DMS79 (cell line): ENCODE measurements around the gene CHAF1A.

ENCODE experiments used
- DNase-seq: peaks from one replicate; lab custom pipeline; 2025; lab: John Stamatoyannopoulos, UW

Gene CHAF1A

DNA sequence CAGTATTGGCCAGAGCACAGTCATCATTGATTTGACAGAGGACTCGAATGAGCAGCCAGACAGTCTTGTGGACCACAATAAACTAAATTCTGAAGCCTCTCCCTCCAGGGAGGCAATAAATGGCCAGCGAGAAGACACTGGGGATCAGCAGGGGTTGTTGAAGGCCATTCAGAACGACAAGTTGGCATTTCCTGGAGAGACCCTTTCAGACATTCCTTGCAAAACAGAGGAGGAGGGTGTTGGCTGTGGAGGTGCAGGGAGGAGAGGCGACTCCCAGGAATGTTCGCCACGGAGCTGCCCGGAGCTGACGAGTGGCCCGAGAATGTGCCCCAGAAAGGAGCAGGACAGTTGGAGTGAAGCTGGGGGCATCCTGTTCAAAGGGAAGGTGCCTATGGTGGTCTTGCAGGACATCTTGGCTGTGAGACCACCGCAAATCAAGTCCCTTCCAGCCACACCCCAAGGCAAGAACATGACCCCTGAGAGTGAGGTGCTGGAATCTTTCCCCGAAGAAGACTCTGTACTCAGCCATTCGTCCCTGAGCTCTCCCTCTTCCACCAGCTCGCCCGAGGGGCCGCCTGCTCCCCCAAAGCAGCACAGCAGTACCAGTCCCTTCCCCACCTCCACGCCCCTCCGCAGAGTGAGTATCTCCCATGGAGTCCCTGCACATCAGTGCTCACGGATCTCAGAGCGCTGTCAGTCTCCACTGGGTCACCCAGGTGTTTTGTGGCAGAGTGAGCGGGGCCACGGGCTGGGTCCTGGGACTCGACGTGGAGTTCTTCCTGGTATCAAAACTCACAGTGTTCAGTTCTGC, 6.9 kb downstream of the CHAF1A start:
- DNase-seq = no peak

DNA sequence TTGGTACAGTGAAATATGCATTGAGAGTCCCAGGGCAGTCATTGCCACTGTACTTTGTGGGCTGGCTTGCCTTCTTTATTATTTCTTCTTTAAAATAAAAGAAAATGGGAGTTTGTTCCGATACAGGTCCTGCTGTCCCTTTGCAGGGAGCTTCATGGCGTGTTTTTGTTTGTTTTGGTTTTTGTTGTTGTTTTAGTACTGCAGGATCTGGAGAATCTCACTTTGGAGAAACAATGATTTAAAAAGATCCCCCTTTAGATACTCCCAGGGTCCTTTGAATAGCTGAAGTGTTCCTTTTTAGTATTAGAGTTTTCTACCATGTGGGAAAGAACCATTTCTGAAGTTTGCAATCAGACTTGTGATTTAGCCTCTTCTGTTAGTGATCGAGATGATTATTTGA, 11.1 kb downstream of the CHAF1A start:
- no peak for DNase-seq

DNA sequence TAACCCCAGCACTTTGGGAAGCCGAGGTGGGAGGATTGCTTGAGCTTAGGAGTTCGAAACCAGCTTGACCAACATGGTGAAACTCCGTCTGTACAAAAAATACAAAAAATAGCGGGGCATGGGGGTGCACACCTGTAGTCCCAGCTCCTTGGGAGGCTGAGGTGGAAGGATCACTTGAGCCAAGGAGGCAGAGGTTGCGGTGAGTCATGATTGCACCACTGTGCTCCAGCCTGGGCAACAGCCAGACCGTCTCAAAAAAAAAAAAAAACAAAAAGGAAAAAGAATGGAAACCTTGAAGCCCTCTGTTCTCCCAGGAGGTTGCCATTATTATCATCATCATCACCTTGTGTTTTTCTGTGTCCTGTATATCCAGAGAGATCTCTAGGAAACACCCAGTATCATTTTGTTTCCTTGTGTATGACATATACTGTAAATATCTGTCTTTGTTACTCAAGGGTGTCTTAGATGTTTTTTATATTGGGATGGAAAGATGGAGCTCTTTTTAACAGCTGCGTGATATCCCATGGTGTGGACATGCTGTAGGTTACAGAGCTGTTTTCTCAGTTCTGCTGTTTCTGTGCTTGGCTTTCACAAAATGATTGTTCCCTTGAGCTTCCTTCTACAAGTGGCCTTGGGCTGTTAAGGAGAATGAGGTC, 11.8 kb downstream of the CHAF1A start:
- DNase-seq = no peak

DNA sequence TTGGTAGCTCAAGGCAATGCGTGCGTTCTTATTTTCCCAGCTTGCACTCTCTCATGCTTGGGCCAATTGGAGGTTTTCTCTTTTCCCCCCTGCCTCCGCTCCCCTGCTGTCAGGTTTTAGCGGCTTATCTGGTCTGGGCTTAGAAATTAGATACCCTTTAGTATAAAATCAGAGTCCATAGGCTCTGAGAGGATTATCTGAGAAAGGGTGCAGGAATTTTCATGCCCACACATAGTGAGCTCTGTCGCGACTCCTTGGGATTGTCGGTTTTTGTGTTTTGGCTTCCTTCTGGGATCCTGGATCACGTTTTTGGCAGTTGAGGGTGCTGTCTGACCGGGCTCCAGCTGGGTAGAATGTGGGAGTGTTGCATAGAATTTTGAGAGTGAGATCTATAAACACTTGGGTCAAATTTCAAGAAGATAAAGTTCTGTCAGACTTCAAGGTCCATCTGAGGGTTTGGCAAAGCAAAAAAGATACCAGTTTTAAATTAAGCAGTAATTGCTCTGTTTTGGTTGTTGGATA, 12.4 kb downstream of the CHAF1A start:
- DNase-seq = no peak

DNA sequence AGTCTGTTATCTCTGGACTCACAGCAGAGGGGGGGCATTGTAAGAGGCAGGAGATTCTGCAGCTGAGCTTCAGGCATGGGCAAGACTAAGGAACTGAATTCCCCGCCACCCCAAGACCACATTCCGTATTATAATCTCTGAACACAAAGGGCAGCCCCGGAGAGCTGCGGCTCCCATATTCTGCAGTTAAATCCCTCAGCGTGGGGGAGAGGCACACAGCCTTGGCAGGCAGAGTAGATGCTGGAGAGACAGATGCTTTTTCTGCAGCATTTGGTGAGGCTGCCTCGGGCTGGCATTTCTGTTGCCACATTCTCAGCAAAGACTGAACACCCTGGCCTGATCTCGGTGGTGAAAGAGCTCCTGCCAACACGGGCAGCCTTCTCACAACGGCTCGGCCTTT, 12.9 kb downstream of the CHAF1A start:
- no peak for DNase-seq

DNA sequence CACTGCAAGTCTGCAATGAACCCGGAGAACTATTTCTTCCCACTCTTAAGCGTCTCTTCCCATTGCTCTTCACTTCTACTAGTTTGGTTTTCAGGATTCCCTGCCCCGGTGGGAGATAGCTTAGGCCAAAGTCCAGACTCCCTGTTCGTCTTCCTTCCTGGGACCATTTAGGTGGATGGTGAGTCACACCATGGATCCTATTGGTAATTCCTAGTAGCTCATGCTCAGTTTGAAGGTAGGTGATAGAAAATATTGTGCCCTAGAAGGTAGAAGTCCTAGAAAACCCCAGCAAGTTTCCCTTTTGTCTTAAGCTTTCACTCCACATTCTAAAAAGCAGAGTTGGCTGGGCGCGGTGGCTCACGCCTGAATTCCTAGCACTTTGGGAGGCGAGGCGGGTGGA, 13.8 kb downstream of the CHAF1A start:
- no peak for DNase-seq

DNA sequence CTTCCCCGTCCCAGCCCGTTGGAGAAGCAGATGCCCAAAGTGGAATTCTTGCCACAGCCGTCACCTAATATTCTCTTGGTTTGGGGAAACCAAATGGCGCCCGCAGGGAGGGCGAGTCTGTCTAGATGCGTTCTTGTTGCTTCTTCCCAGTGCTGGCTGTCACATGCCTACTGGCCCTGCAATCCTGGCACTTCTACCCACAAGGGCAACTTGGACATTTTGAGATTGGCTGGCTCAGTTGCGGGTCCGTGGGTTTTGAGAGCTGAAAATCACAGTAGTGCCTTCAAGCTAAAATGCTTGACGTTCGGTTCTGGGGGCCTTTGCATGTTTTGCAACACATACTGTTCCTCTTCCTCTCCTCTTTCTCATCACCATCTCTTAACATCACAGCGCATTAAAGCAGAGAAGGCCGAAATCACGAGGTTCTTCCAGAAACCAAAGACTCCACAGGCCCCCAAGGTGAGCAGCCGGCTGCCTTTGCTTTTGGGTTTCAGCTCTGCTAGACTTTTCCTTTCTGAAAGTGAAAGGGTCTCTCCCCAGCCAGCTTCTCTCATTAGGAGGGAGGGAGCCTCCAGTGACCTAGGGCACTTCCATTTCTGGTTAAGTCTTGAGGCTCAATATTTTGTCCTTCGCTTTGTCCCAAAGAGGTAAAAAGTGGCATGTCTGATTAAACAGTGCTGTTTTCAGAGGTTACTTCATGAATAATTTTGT, 21.1 kb downstream of the CHAF1A start:
- no peak for DNase-seq

DNA sequence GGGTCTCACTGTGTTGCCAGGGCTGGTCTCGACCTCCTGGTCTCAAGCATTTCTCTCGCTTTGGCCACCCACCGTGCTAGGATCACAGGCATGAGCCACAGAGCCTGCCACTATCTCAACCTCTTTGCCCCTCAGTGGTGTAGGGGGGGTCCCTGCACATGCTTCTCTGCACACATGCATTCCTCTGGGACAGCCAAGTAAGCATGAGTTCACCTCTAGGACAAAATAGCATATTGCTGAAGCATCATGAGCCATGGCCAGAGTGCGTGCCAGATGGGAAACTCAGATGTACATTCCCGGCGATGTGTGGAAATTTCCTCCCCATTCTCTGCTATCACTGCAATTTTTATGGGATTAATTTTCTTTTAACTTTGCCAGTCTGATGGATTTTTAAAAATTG, 23.1 kb downstream of the CHAF1A start:
- DNase-seq = no peak

DNA sequence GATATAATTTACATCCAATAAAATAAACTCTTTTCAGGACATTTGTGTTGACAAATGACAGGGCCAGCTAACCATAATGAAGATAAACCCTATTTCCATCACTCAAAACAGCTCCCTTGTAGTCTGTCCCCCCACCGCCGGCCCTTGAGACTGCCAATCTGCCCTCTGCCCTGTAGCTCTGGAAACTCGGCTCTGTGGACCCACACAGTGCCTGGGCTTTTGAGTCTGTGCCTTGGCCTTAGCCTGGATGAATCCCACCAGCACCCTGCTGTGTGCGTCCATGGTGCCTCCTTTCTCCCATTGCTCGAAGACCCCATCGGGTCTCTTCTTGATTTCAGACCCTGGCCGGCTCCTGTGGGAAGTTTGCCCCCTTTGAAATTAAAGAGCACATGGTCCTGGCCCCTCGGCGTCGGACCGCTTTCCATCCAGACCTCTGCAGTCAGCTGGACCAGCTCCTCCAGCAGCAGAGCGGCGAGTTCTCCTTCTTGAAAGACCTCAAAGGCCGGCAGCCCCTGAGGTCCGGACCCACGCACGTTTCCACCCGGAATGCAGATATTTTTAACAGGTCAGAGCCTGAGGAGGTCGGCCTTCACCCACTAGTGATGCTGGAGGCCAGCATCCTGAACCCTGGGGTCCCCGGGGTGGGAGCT, 26.0 kb downstream of the CHAF1A start:
- DNase-seq = no peak

DNA sequence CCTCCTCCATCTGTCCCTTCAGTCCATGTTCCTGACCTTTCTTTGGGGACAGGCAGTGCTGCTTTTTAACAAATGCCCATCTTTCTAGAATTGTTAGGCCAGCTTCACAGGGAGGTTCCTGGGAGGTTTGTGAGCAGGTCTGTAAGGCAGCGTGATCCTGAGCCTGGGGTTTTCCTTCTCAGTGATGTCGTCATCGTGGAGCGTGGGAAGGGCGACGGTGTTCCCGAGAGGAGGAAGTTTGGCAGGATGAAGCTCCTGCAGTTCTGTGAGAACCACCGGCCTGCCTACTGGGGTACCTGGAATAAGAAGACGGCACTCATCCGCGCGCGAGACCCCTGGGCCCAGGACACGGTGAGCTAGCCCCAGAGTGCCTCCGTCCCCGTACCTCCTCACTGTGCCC, 26.8 kb downstream of the CHAF1A start:
- no peak for DNase-seq

DNA sequence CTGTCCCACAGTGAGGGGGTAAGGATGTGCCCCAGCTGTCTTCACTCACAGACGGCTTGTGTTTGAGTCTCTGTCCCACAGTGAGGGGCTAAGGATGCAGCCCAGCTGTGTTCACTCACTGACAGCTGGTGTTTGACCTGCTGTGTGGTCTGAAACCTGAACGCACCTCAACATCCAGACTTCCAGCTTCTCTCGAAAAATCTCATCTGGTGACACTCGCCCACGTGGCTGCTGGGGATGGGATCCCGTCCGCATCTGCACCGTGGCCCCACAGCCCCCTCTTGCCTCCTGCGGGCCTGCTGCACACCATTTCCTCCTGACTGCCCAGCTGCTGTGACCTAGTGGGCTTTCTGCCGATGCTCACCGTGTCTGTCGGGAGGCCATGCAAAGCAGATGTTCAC, 27.3 kb downstream of the CHAF1A start:
- no peak for DNase-seq

DNA sequence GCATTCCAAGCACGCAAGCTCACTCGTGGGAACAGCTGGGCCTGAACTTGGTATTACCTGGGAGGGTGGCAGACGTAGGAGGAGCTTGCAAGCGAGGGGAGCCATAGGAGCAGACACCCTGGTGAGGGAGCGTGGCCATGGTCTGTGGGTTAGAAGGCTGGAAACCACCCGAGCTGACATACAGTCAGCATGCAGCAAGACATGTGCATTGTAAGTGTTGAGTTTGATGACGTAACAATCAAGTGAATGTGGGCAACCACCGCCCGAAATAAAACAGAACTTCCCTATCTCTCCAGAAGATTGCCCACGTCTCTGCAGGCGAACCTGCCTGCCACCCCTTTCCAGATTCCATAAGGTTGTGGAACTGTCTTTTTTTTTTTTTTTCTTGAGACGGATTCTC, 28.3 kb downstream of the CHAF1A start:
- no peak for DNase-seq

DNA sequence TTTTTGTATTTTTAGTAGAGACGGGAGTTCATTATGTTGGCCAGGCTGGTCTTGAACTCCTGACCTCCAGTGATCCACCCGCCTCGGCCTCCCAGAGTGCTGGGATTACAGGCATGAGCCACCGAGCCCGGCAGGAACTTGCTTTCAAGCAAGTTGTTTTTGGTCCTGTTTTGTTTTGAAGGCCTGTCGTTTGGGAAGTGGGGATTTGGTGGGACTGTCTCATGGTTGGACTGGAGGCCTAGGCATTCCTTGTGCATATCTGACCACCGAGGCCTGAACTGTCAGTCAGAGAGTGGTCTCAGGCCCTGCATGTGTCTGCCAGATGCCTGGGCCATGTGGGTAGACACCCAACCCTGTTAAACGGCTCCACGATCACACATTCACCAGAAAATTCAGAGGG, 28.9 kb downstream of the CHAF1A start:
- DNase-seq = no peak

DNA sequence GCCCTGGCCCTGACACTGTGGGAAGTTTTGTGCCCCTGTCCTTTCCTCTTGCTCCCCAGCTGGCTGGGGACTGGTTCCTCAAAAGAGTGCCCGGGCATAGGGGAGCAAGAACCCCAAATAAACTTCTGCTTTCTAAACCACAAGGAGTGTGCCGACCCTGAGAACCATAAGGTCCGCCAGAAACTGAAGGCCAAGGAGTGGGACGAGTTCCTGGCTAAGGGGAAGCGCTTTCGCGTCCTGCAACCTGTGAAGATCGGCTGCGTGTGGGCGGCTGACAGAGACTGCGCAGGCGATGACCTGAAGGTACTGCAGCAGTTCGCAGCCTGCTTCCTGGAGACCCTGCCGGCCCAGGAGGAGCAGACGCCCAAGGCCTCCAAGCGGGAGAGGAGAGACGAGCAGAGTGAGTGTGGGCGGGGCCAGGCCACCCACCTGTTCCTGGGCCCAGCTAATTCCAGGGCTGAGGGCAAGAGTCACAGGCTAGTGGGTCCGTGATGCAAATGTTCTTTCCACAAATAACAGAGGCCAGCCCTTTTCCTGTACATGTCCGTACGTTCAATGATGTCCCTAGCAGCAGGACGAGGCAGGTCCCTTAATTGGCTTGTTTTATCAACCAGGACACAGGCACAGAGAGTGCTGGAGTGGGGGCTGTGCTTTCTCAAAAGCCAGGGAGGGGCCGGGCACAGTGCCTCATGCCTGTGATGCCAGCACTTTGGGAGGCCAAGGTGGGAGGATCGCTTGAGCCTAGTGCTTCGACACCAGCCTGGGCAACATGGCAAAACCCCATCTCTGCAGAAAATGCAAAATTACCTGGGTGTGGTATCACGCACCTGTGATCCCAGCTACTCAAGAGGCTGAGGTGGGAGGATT, 29.6 kb downstream of the CHAF1A start:
- DNase-seq = no peak

DNA sequence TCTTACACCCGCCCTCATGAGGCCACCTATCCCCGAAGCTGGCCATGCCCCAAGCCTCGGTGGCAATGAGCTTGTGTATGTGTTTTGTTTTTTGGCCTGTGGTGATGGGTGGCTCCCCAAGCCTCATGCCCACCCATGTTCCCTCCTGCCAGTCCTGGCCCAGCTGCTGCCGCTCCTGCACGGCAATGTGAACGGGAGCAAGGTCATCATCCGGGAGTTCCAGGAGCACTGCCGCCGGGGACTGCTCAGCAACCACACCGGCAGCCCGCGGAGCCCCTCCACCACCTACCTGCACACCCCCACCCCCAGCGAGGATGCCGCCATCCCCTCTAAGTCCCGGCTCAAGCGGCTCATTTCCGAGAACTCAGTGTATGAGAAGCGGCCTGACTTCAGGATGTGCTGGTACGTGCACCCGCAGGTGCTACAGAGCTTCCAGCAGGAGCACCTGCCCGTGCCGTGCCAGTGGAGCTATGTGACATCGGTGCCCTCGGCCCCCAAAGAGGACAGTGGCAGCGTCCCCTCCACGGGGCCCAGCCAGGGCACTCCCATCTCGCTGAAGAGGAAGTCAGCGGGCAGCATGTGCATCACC, 30.6 kb downstream of the CHAF1A start:
- no peak for DNase-seq

DNA sequence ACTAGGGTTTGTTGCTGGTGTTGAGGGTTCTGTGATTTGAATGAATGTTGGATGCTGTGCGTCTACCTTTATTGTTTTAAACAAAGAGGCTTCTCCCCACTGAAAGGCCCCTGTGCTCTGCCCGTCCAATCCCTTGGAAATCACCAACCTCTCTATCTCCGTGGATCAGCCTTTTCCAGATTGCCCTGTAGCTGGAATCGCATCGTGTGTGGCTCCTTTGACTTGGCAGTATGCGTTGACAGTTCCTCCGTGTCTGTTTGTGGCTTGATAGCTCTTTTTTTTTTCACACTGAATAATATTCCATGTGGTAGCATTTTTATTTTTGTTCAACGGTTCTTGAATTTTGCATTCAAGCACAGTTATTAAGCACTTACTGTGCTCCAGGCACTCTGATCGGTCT, 32.0 kb downstream of the CHAF1A start:
- no peak for DNase-seq

DNA sequence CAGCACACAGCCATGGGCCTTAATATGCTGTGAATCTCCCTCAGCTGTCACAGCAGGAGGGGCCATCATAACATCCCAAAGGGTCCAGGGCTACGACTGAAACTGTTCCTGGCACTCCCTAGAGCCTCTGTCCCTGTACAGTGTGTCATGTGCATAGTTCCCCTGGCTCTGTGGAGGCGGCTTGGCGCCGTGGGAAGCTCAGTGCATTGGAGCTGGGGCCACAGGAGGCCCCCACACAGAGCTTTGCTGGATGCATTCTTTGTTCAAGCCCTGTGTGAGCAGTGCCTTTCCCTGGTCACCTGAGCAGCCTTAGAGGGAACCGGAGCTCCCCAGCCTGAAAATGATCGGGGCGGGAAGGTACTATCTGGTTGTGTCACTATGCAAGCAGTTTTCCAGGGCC, 33.8 kb downstream of the CHAF1A start:
- no peak for DNase-seq

DNA sequence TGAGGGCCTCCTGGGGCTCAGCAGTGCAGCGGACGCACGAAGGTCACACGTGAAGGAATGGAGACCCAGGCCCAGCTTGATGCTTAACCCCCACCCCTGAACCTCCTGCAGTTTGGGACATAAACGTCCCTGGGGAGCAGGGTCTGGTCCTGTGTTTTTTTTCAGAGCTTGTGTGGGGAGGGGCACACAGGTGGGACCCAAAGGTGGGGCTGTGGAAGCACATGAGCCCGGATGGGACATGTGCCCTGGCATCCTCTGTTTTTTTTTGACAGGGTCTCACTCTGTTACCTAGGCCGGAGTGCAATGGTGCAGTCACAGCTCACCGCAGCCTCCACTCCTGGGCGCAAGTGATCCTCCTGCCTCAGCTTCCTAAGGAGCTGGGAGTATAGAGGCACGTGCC, 34.7 kb downstream of the CHAF1A start:
- no peak for DNase-seq

DNA sequence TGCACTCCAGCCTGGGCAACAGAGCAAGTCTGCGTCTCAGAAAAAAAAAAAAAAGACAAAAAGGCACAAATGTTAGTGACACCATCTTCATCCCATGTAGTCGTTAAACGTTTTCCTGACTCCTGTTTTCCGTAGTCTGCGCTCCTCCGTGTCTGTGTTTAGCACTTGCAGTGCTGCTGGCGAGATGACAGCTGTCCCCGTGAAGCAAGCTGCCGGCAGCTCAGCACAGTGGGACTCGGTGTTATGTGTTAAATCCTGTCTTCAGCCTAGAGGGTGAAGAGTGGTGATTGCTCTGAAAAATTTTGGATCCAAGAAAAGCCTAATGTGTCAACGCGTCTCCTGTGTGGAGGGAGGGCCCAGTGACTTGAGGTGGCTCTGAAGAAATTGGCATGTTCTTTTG, 36.8 kb downstream of the CHAF1A start:
- no peak for DNase-seq

DNA sequence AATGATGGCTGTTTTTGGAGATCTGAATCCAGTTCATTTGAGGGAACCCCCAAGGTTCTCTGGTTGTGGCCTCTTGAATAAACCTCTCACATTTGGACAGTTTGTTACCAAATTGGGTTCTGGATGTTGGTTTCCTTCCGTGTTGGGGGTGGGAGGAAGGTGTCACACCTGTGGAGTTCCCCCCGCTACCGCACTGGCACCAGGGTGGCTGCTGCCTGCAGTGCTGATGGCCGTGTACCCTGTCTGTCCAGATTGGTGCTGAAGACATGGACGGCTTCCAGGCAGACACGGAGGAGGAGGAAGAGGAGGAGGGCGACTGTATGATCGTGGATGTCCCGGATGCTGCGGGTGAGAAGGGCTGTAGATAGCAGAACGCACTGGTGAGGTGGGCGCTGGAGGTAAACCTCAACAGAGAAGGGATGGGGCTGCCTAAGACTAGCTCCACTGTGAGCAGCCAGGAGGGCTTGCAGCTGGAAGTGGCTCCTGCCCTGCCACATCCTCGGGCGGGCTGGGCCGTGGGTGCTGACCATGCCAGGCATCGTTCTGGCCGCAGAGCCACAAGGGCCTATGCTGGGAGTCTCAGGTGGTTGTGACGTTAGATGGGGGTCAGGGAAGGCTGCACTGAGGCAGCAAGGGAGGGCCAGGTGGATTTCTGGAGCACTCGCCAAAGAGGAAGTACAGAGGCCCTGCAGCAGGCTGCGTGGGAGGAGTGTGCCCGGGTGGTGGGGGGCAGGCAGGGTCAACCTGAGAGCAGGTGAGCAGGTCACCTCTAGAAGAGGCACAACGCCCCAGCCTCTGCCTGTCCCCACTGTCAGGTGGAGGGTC, 39.8 kb downstream of the CHAF1A start:
- no peak for DNase-seq
